PC-3 (cell line): ENCODE results near the gene FAM241B. TPM values are rescaled to one million over a fixed set of nuclear protein-coding genes. Genes with fewer than 3 reads are reported as not detected.

Experiments used
- ATAC-seq: fragments of 200-7000 bp; cut with Tn5 transposase; 2 replicates; pipeline ENCODE4 v1.9.1; 2020; ENCODE audit warnings: mild to moderate bottlenecking, moderate library complexity
- BruUV-seq: library from RNA; stranded (reverse); fragments of 400-500 nt; replicated peaks from 2 replicates; lab custom pipeline; 2021; lab: Mats Ljungman, UMichigan
- CTCF ChIA-PET: fragments of 300-600 bp; sonication (Branson Sonifier 250); formaldehyde crosslinking; loops from one replicate; lab custom pipeline; 2022; ENCODE audit warnings: antibody characterized with exemption; lab: Charles Lee
- POLR2A ChIA-PET: fragments of 300-600 bp; sonication (Branson Sonifier 250); formaldehyde crosslinking; loops from one replicate; lab custom pipeline; 2022; ENCODE audit warnings: antibody characterized with exemption; ENCODE audit not compliant: unreplicated experiment; lab: Charles Lee
- DNase-seq: peaks from one replicate; pipeline ENCODE4 v3.0.0-alpha.2; 2015
- H2AFZ ChIP-seq: fragments of 300-600 bp; sonication (generic); 2 replicates; pipeline ENCODE4 v1.6.0; 2016; ENCODE audit warnings: antibody characterized with exemption, low read length
- H3F3A ChIP-seq: fragments of 300-600 bp; sonication (generic); one replicate; pipeline ENCODE4 v1.6.0; 2017; ENCODE audit warnings: antibody characterized with exemption, low read length, control low read depth, mild to moderate bottlenecking; ENCODE audit not compliant: unreplicated experiment
- H3K27ac ChIP-seq: fragments of 300-600 bp; sonication (generic); 2 replicates; pipeline ENCODE4 v1.5.1; 2016; ENCODE audit warnings: mild to moderate bottlenecking, low read length
- H3K27me3 ChIP-seq: fragments of 300-600 bp; sonication (generic); 2 replicates; pipeline ENCODE4 v1.6.1; 2016; ENCODE audit warnings: low read length, mixed read lengths
- H3K36me3 ChIP-seq: fragments of 300-600 bp; sonication (generic); 2 replicates; pipeline ENCODE4 v1.6.1; 2016; ENCODE audit warnings: low read depth, mixed run types, low read length, mixed read lengths
- H3K4me1 ChIP-seq: fragments of 300-600 bp; sonication (generic); 2 replicates; pipeline ENCODE4 v1.5.1; 2016; ENCODE audit warnings: low read length; ENCODE audit not compliant: insufficient read depth
- H3K4me2 ChIP-seq: fragments of 300-600 bp; sonication (generic); 2 replicates; pipeline ENCODE4 v1.6.0; 2016; ENCODE audit warnings: low read length
- H3K4me3 ChIP-seq: fragments of 300-600 bp; sonication (generic); 2 replicates; pipeline ENCODE4 v1.5.1; 2016; ENCODE audit warnings: mild to moderate bottlenecking, low read length, mixed read lengths
- H3K79me2 ChIP-seq: fragments of 300-600 bp; sonication (generic); 2 replicates; pipeline ENCODE4 v1.6.1; 2017; ENCODE audit warnings: low read length, mixed read lengths
- H3K9ac ChIP-seq: fragments of 300-600 bp; sonication (generic); 2 replicates; pipeline ENCODE4 v1.6.0; 2016; ENCODE audit warnings: mild to moderate bottlenecking, low read length
- H3K9me2 ChIP-seq: fragments of 300-600 bp; sonication (generic); replicated peaks from 2 replicates; pipeline ENCODE4 v1.6.1; 2016; ENCODE audit warnings: mixed run types, low read length, mixed read lengths
- H3K9me3 ChIP-seq: fragments of 300-600 bp; sonication (generic); 2 replicates; pipeline ENCODE4 v1.6.1; 2016; ENCODE audit warnings: low read length, mixed read lengths
- H4K20me1 ChIP-seq: fragments of 300-600 bp; sonication (generic); 2 replicates; pipeline ENCODE4 v1.6.1; 2016; ENCODE audit warnings: low read length, mixed read lengths
- EZH2 ChIP-seq: fragments of 300-600 bp; sonication (generic); IDR thresholded peaks from one replicate; pipeline ENCODE4 v1.6.1; 2017; ENCODE audit warnings: antibody characterized with exemption, mild to moderate bottlenecking, low read length; ENCODE audit not compliant: unreplicated experiment
- EZH2phosphoT487 ChIP-seq: fragments of 300-600 bp; sonication (generic); IDR thresholded peaks from 2 replicates; pipeline ENCODE4 v1.6.1; 2018; ENCODE audit warnings: mild to moderate bottlenecking, antibody characterized with exemption, low read length, borderline replicate concordance
- intact Hi-C: fragments of 100-400 bp; cut with micrococcal nuclease; formaldehyde crosslinking; loops from 2 replicates; pipeline ENCODE4 v1.9.0; 2023
- total RNA-seq: library from RNA; depleted of rRNA; stranded (reverse); fragments of >200 nt; gene quantifications from 2 replicates; pipeline ENCODE4 v1.2.3, GENCODE V29; 2014
- TF ChIP-seq, protein P1 (sequence below): fragments of 300-600 bp; sonication (generic); conservative IDR thresholded peaks from 2 replicates; pipeline ENCODE4 v1.5.1; 2017; ENCODE audit warnings: antibody characterized with exemption, low read depth, mild to moderate bottlenecking, low read length

Gene FAM241B
- total RNA-seq, 1 experiment from 2014 or later, result 45.4 TPM

DNA sequence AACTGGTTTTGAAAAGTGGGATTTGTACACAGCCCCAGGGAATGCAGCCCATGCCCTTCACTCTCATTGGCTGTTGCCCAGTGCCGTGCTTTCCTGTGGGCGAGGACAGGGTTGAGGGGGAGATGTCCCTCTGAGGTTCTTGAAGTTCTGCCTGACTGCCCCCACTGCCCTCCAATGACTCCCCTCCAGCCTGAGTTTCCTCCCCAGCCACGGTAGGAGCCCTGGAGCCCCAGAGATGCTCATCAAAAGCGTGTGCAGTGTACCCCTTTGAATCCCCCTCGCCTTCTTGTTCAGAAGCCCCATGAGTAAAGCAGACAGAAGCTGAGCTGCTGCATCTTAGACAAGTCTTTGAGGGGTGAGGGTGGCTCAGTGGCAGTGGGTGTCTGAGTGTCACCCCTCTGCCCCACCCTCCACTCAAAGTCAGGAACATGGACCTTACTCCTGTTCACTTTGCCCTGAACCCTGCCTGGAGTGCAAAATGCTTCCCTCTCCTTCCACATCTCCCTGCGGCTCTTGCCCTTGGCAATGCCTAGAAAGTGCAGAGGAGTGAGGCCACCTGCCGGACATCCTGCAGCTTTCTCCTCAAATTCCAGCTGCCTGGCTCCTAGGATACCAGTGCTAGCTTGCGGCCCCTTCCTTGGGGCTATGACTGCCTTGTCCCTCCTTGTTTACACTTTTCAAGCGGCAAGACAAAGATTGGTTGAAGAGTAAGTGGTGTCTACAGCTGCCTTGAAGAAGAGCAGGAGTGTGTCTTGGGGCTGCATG, 19.9 kb downstream of the FAM241B start:
- Histone ChIP-seq H4K20me1 (no peaks in the 10 kb centered on the region), H3K27me3 (peaks cover 15% of the 10 kb centered on the region; the same call in 1 of the 2 replicates), H3K4me3 (no peak overlapping the region), H3K9me2 (no peaks in the 10 kb centered on the region), H3K9me3 (no peaks in the 10 kb centered on the region), H3F3A (no peaks in the 10 kb centered on the region), H2AFZ (no peak overlapping the region), H3K27ac (no peak overlapping the region), H3K9ac (no peak overlapping the region), H3K4me2 (no peak overlapping the region), H3K36me3 (no peaks in the 10 kb centered on the region), H3K79me2 (no peaks in the 10 kb centered on the region), H3K4me1 (no peaks in the 10 kb centered on the region)
- ATAC-seq, result peak; percentile 74
- intact Hi-C loops, result no loop called here
- POLR2A ChIA-PET, result no interaction called here
- BruUV-seq, result no TSS peak
- CTCF ChIA-PET, result interaction anchor here (0.7 to 1.2 kb wide), 2 partner anchors 69 to 135 kb away, joined by 3 to 5 read pairs; no protein-coding TSS in a partner anchor
- TF ChIP-seq EZH2, result no peak
- TF ChIP-seq EZH2phosphoT487, result no peak
- TF ChIP-seq, protein P1, sequence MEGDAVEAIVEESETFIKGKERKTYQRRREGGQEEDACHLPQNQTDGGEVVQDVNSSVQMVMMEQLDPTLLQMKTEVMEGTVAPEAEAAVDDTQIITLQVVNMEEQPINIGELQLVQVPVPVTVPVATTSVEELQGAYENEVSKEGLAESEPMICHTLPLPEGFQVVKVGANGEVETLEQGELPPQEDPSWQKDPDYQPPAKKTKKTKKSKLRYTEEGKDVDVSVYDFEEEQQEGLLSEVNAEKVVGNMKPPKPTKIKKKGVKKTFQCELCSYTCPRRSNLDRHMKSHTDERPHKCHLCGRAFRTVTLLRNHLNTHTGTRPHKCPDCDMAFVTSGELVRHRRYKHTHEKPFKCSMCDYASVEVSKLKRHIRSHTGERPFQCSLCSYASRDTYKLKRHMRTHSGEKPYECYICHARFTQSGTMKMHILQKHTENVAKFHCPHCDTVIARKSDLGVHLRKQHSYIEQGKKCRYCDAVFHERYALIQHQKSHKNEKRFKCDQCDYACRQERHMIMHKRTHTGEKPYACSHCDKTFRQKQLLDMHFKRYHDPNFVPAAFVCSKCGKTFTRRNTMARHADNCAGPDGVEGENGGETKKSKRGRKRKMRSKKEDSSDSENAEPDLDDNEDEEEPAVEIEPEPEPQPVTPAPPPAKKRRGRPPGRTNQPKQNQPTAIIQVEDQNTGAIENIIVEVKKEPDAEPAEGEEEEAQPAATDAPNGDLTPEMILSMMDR, result peak; percentile 77
- DNase-seq, result peak; percentile 64

DNA sequence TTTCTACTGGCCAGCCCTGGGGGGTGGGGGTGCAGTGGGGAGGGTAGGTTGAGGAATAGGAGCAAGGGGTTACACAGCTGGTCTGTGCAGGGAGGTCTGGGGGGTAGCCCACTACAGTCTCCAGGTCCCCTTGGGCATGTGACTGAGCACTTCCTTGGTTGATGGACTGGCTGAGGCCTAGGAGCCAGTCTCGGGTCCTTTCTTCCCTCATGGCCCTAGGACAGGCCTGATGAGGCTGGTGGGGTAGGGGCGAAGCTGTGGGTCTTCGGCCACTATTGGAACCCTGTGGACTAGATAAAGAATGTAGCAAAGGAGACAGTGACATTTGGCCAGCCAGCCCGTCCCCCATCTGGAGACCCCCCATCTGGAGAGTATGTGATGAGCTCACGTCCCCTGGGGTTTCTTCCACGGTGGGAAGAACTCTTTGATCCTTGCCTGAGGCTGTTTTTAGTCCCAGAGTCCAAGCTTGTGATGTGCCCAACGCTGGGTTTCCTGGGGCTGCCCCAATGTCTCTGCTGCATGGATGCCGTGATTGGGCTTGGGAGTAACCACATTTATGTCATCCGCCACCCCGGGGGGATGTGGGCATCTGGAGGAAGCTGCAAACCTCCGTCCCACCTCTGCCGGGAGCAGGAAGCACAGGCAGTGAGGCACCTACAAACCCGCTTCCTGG, 20.7 kb downstream of the FAM241B start:
- DNase-seq (no peak), ATAC-seq (no peak)
- no TSS peak for BruUV-seq
- Histone ChIP-seq H4K20me1 (no peaks in the 10 kb centered on the region), H3K9me2 (no peaks in the 10 kb centered on the region), H3K4me3 (no peak overlapping the region), H3K36me3 (no peaks in the 10 kb centered on the region), H3K4me2 (no peak overlapping the region), H3K27ac (no peak overlapping the region), H3K27me3 (peaks cover 15% of the 10 kb centered on the region; the same call in 1 of the 2 replicates), H3K79me2 (no peaks in the 10 kb centered on the region), H3K9me3 (no peaks in the 10 kb centered on the region), H3K9ac (no peak overlapping the region), H3K4me1 (no peaks in the 10 kb centered on the region), H3F3A (no peaks in the 10 kb centered on the region), H2AFZ (no peak overlapping the region)
- ChIA-PET CTCF (interaction anchor here (0.7 to 1.2 kb wide), 2 partner anchors 69 to 136 kb away, joined by 3 to 5 read pairs; no protein-coding TSS in a partner anchor), POLR2A (no interaction called here)
- intact Hi-C loops, result no loop called here
- TF ChIP-seq, protein P1, result no peak
- no peak for TF ChIP-seq EZH2phosphoT487

DNA sequence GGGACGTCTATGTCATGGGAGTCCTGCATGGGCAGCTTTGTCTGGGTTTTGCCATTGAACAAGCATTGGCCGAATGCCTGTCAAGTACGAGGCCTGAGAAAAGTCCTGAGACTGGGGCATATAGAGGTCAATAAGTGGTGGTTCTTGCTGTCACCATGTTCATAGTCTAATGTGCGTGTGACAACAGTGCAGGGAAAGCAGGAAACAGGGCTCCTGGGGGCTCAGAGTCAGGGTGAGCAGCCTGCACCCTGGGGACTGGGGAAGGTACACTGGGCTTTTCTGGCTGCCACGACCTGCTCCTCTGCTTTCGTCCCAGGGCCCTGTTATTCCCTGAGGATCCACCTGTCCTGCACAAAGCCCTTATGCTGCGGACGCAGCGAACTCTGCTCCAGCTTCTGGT, 21.3 kb downstream of the FAM241B start:
- intact Hi-C loops, result no loop called here
- no peak overlapping the region for H2AFZ ChIP-seq
- TF ChIP-seq, protein P1, result no peak
- TF ChIP-seq EZH2phosphoT487 (no peak), EZH2 (no peak)
- H3K27ac ChIP-seq, result no peak overlapping the region
- no peaks in the 10 kb centered on the region for H3K79me2 ChIP-seq
- CTCF ChIA-PET, result no interaction called here
- no peak overlapping the region for H3K9ac ChIP-seq
- no peaks in the 10 kb centered on the region for H3K36me3 ChIP-seq
- no peaks in the 10 kb centered on the region for H3K9me3 ChIP-seq
- no peak for ATAC-seq
- no peaks in the 10 kb centered on the region for H4K20me1 ChIP-seq
- H3K9me2 ChIP-seq, result no peaks in the 10 kb centered on the region
- no peak overlapping the region for H3K4me2 ChIP-seq
- BruUV-seq, result no TSS peak
- H3K27me3 ChIP-seq, result peaks cover 15% of the 10 kb centered on the region; the same call in 1 of the 2 replicates
- H3K4me1 ChIP-seq, result no peaks in the 10 kb centered on the region
- H3K4me3 ChIP-seq, result no peak overlapping the region
- H3F3A ChIP-seq, result no peaks in the 10 kb centered on the region
- POLR2A ChIA-PET, result no interaction called here
- no peak for DNase-seq
